Large intestine (tissue), 3 donors: Measurements from ENCODE around the gene SOST. TPM values are rescaled to one million over a fixed set of nuclear protein-coding genes. Genes with fewer than 3 reads are reported as not detected.

Source experiments
- DNase-seq, 2 donors: peaks; one replicate each; pipeline versions ENCODE4 v3.0.0 to v3.0.0-alpha.2; 2013
- H3K27ac ChIP-seq: one replicate; pipeline ENCODE4 v1.5.1; 2013; ENCODE audit warnings: low read length
- H3K27me3 ChIP-seq: 2 replicates; pipeline ENCODE4 v1.6.1; 2013; ENCODE audit warnings: low read length; ENCODE audit not compliant: control insufficient read depth, insufficient read depth
- H3K36me3 ChIP-seq: 2 replicates; pipeline ENCODE4 v1.6.1; 2013; ENCODE audit warnings: low read length; ENCODE audit not compliant: control insufficient read depth, insufficient read depth
- H3K4me1 ChIP-seq: one replicate; pipeline ENCODE4 v1.6.1; 2013; ENCODE audit warnings: low read length; ENCODE audit not compliant: control insufficient read depth, insufficient read depth
- H3K4me3 ChIP-seq: one replicate; pipeline ENCODE4 v1.5.1; 2013; ENCODE audit warnings: low read length
- H3K9me3 ChIP-seq: one replicate; pipeline ENCODE4 v1.6.1; 2013; ENCODE audit warnings: mild to moderate bottlenecking, low read depth, low read length, moderate library complexity; ENCODE audit not compliant: control insufficient read depth
- WGBS: methylation state at CpG from one replicate; pipeline ENCODE4 v1.1.5; 2013; ENCODE audit warnings: low lambda C conversion rate; ENCODE audit not compliant: insufficient coverage; 5-methylcytosine and 5-hydroxymethylcytosine counted together
- polyA plus RNA-seq: library from polyadenylated mRNA; unstranded; fragments of 120-200 nt; gene quantifications from one replicate; pipeline ENCODE4 v1.2.1, GENCODE V29; 2013

The SOST gene
- polyA plus RNA-seq, 1 donor = not detected

DNA sequence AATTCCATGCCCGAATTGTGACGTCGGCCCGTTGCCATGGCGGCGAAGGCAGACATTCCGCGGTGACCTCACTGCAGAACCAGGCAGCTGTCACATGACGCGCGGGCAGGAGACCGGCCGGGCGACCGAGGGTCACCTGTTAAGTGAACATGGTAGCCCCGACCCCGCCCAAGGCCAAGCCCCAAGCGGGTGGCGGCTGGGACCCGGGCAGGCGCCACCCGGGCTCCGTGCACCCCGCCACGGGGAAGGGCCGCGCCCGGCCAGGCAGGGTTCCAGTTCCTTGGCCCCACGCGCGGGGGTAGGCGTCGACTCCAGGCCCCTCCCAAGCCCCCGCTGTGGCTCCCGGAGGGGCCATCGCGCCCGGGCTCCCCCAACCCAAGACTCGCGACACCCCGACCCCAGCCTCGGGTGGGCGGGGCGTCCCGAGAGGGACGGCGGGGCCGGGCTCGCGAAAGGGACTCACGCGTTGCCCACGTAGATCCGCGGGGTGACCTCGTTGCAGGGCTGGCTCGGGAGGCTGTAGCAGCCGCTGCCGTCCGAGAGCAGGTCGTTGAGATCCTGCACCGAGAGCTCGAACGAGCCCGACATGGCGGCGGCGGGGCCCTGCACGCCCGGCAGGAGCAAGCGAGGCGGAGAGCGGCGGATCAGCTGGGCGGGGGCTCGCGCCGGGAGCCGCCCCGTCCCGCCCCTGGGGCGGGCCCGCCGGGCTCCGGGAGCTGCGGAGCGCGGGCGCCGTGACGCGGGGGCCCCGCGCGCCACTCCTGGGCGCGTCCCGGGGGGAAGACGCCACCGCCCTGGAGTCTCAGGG, 19.9 kb upstream of the SOST start, which contains the start of gene DUSP3:
DUSP3 (minus strand) TSS at position 641 of the 808 bp plus-strand sequence; CDS start at position 588, 53 bp downstream.
- peaks cover 8% of the 10 kb centered on the region for H3K27me3 ChIP-seq
- no CpG with 5 or more reads among the region's 100 CpGs for WGBS
- H3K4me3 ChIP-seq = peak within 1 kb of the TSS; percentile 86
- peak within 1 kb of the TSS; percentile 97 for H3K27ac ChIP-seq
- DNase-seq = peak; percentile 96
- peaks cover 34% of the 10 kb centered on the region for H3K36me3 ChIP-seq
- peaks cover 21% of the 10 kb centered on the region for H3K4me1 ChIP-seq
- H3K9me3 ChIP-seq = no peaks in the 10 kb centered on the region

DNA sequence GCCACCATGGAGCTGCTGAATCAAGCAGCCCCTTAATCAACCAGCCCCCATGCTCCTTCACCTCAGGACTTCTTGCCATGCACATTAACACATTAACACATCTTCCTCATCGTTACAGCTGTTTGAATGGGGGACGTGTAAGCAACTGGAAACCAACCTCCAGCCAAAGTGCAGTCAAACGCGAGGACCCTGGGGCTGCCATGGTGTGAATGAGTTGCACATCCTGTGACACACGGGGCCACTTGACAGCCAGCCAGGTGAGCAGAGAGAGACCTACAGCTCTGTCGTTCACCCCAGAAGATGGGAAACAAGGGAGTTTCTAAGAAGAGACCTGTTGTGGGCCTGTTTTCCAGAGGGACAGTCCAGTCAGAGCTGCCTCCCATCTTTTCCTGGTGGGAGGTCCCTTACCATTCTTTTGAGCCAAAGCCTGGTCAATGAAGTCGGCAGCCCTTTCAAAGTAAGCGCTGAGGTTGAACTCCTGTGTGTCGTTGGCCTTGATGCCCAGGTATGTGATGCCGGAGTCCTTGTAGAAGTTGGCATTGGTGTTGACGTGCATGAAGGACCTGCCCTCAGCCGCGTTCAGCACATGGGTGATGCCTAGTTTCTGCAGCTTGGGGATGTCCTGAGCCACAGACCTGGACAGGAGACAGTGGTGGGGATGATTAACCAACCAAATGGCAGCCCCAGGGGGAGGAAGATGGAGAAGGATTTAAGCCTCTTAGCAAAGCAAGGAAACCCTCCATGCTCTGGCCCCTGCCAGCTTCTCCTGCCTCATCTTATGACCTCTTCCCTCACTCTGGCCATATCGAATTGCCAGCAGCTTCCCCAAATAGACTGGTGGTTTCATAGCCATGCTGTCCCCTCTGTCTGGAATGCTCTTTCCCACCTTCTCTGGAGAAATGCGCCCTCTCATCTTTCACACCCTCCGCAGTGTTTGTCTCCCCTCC, 16.0 kb upstream of the SOST start:
- peaks cover 11% of the 10 kb centered on the region for H3K4me1 ChIP-seq
- no CpG with 5 or more reads among the region's 16 CpGs for WGBS
- H3K27ac ChIP-seq = no peak overlapping the region
- H3K36me3 ChIP-seq = peaks cover 67% of the 10 kb centered on the region
- no peak for DNase-seq
- H3K4me3 ChIP-seq = no peak overlapping the region
- H3K27me3 ChIP-seq = no peaks in the 10 kb centered on the region
- no peaks in the 10 kb centered on the region for H3K9me3 ChIP-seq

- no peaks in the 10 kb centered on the region for H3K9me3 ChIP-seq
- H3K4me3 ChIP-seq = no peak overlapping the region
- WGBS = no CpG with 5 or more reads among the region's 10 CpGs
- DNase-seq = no peak
- H3K27ac ChIP-seq = no peak overlapping the region
- H3K4me1 ChIP-seq = peaks cover 5% of the 10 kb centered on the region
- H3K27me3 ChIP-seq = no peaks in the 10 kb centered on the region
- H3K36me3 ChIP-seq = peaks cover 82% of the 10 kb centered on the region
Measured at GRCh38 chr17:43772877-43773648, 14.5 kb upstream of the SOST start.

DNA sequence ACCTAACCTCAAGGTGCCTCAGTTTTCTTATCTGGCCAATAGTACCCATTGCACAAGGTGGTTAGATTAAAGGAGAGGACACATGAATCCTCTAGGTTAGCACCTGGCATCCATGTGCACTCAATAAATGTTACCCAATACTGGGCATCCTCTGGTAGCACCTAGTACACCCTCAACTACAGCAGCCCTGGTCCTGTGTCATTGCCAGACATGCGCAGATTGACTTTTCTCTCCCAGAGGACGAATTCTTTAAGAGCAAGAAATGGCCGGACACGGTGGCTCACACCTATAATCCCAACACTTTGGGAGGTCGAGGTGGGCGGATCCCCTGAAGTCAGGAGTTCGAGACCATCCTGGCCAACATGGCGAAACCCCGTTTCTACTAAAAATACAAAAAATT, 12.9 kb upstream of the SOST start:
- DNase-seq = no peak
- Histone ChIP-seq H3K27ac (no peak overlapping the region), H3K4me3 (no peak overlapping the region), H3K27me3 (no peaks in the 10 kb centered on the region), H3K9me3 (no peaks in the 10 kb centered on the region), H3K4me1 (no peaks in the 10 kb centered on the region), H3K36me3 (peaks cover 85% of the 10 kb centered on the region)
- WGBS = no CpG with 5 or more reads among the region's 9 CpGs

DNA sequence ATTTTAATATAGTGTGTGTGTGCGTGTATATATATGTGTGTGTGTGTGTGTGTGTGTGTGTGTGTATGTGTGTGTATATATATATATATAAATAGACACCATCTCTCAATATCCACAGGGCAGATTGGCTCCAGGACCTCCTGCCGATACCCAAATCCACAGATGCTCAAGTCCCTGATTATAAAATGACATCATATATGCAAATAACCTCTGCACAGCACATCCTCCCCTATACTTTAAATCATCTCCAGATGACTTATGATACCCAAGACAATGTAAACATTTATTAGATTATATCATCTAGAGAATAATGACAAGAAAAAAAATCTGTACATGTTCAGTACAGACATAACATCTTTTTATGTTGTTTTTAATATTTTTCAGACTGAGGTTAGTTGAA, 12.4 kb upstream of the SOST start:
- Histone ChIP-seq H3K27me3 (no peaks in the 10 kb centered on the region), H3K36me3 (peaks cover 81% of the 10 kb centered on the region), H3K4me3 (no peak overlapping the region), H3K4me1 (no peaks in the 10 kb centered on the region), H3K9me3 (no peaks in the 10 kb centered on the region), H3K27ac (no peak overlapping the region)
- WGBS = no CpG with 5 or more reads among the region's 2 CpGs
- DNase-seq = no peak

DNA sequence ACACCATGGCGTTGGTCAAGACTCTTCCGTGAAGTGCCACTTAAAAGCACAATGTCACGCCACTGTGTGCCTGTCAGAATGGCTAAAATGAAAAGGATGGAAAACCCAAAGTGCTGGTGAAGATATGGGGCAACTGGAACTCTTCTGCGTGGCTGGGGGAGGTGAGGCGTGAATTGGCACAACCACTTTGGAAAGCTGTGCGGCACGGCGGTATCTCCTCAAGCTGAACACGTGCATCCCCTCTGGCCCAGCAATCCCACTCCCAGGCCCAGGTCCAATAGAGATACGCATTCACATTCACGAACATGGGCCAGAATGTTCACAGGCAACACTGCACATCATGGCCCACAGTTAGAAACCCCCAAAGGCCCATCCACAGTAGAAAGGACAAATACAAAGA, 11.3 kb upstream of the SOST start:
- H3K27ac ChIP-seq = no peak overlapping the region
- H3K4me1 ChIP-seq = no peaks in the 10 kb centered on the region
- WGBS = no CpG with 5 or more reads among the region's 11 CpGs
- H3K4me3 ChIP-seq = no peak overlapping the region
- no peaks in the 10 kb centered on the region for H3K9me3 ChIP-seq
- H3K36me3 ChIP-seq = peaks cover 77% of the 10 kb centered on the region
- H3K27me3 ChIP-seq = no peaks in the 10 kb centered on the region
- no peak for DNase-seq

DNA sequence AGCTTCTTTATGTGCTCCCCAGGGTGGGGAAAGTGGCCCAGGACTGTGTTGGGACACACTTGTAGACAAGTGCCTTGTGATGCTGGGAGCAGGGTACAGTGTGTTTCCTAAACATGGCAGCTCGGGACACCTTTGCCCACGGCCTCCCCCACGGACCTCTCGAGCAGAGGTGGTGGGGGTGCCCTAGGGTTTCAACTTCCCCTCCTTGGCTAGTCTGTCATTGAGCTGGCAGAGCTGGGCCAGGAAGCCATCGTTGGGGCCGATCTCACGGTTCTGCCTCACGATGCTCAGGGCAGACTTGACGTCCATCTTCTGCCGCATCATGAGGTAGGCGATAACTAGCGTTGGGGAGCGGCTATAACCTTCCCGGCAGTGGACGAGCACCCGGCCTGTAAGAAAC, 10.8 kb upstream of the SOST start:
- no peak for DNase-seq
- Histone ChIP-seq H3K27me3 (no peaks in the 10 kb centered on the region), H3K4me3 (no peak overlapping the region), H3K36me3 (peaks cover 73% of the 10 kb centered on the region), H3K27ac (no peak overlapping the region), H3K9me3 (no peaks in the 10 kb centered on the region), H3K4me1 (no peaks in the 10 kb centered on the region)
- WGBS = no CpG with 5 or more reads among the region's 16 CpGs

DNA sequence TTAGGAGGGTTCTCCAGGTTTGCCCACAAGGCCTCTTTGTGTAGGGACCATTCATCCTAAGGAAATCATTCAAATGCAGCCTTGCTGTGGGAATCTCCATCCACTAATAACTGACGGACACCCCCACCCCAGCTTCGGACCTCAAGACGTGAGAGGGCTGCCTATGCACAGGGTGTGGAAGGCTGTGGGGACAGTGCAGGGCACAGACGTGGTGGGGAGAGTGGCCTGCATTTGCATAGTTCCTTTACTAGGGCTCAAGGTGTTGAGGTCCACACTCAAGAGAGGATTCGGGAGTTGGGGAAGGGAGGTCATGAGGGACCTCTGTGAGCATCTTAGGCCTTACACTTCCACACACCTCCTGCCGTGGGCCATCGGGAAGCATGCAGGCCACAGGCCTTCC, 10.4 kb upstream of the SOST start:
- H3K27me3 ChIP-seq = no peaks in the 10 kb centered on the region
- no CpG with 5 or more reads among the region's 7 CpGs for WGBS
- no peak overlapping the region for H3K4me3 ChIP-seq
- H3K27ac ChIP-seq = no peak overlapping the region
- no peak for DNase-seq
- no peaks in the 10 kb centered on the region for H3K9me3 ChIP-seq
- H3K4me1 ChIP-seq = no peaks in the 10 kb centered on the region
- H3K36me3 ChIP-seq = peaks cover 68% of the 10 kb centered on the region

DNA sequence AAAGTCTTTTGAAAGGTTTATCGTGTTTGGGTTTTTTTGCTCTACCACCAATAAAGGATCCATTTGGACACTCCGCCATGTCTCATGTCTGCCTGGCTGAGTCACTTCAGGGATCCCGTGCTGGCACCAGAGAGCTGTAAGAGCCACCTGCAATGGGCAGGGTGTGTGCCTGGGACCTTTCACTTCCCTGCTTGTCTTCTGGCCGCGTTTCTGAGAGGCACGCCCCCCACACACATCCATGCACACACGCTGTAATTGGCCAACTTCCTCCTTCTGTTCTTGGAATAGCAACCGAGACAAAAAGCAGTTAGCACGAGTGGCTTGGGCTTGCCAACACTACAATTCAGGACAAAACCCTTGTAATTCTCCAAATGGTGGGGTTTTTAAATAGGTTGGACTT, 9.8 kb upstream of the SOST start:
- Histone ChIP-seq H3K27me3 (no peaks in the 10 kb centered on the region), H3K4me1 (no peaks in the 10 kb centered on the region), H3K36me3 (peaks cover 63% of the 10 kb centered on the region), H3K4me3 (no peak overlapping the region), H3K9me3 (no peaks in the 10 kb centered on the region), H3K27ac (no peak overlapping the region)
- WGBS = 100% methylated on average over 2 of the region's 9 CpGs
- DNase-seq = no peak

DNA sequence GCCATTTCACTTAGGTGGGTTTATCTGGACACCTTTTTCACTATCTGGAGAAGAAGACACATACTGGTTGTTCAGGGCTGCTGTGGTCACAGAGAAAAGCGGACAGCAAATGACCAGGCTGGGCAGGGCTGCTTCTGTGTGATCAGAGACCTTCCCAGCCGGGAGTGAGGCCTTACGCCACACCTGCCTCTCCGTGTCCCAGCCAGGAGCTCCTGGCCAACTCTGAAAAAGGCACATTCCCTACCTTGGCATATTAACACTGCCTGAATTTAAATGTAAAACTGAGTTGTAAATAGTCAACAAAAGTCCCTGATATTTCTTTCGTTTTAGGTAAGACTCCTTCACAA, 9.1 kb upstream of the SOST start:
- WGBS = no CpG with 5 or more reads among the region's 5 CpGs
- no peak overlapping the region for H3K27ac ChIP-seq
- H3K36me3 ChIP-seq = peaks cover 56% of the 10 kb centered on the region

More for the DNA sequence above, 9.1 kb upstream of the SOST start:
- Histone ChIP-seq H3K9me3 (no peaks in the 10 kb centered on the region), H3K4me1 (no peaks in the 10 kb centered on the region), H3K27me3 (no peaks in the 10 kb centered on the region), H3K4me3 (no peak overlapping the region)
- DNase-seq = no peak
